TTC549 (cell line): Measurements from ENCODE around the gene FADD.

ENCODE experiments used
- FAIRE-seq: peaks from 2 replicates; lab custom pipeline; 2012; peaks lifted over from hg19 to GRCh38; lab: Jason Lieb, UNC

FADD gene

GRCh38 chr11:70233962-70234361 lies 30.9 kb downstream of the FADD start:
- no peak for FAIRE-seq

GRCh38 chr11:70240337-70240736 lies 37.2 kb downstream of the FADD start:
- no peak for FAIRE-seq

GRCh38 chr11:70241709-70242108 lies 38.6 kb downstream of the FADD start:
- no peak for FAIRE-seq

- FAIRE-seq: no peak
Observed at GRCh38 chr11:70242885-70243284, 39.8 kb downstream of the FADD start.

- FAIRE-seq: no peak
Observed at GRCh38 chr11:70243912-70244652, 41.0 kb downstream of the FADD start.

- FAIRE-seq: no peak
Observed at GRCh38 chr11:70244698-70245097, 41.6 kb downstream of the FADD start.

- no peak for FAIRE-seq
Observed at GRCh38 chr11:70246196-70246595, 43.1 kb downstream of the FADD start.

- no peak for FAIRE-seq
Observed at GRCh38 chr11:70247042-70247709, 44.1 kb downstream of the FADD start.

- no peak for FAIRE-seq
Observed at GRCh38 chr11:70247710-70248072, 44.6 kb downstream of the FADD start.

- FAIRE-seq: no peak
Observed at GRCh38 chr11:70250876-70251658, 48.0 kb downstream of the FADD start.

GRCh38 chr11:70251659-70252321 lies 48.7 kb downstream of the FADD start:
- no peak for FAIRE-seq

- FAIRE-seq: no peak
Observed at GRCh38 chr11:70252844-70253243, 49.7 kb downstream of the FADD start.

- FAIRE-seq: no peak
Observed at GRCh38 chr11:70255477-70256116, 52.5 kb downstream of the FADD start.
